Caki2 (cell line): ENCODE data around the gene TATDN3. TPM values are rescaled to one million over a fixed set of nuclear protein-coding genes. Genes with fewer than 3 reads are reported as not detected.
"Not testable (repeated sequence)": the region's sequence is repeated elsewhere in the genome, so short reads cannot be mapped to it uniquely, and the experiment has no call there.

Source experiments
- DNase-seq: peaks from one replicate; pipeline ENCODE4 v3.0.0-alpha.2; 2015; ENCODE audit warnings: low read depth
- in situ Hi-C: cut with HindIII; loops from 2 replicates; pipeline ENCODE4 v1.10.0; 2016; ENCODE audit warnings: low sequenced_read_pairs, low pct_unique_long_range_greater_than_20kb, mixed read lengths
- total RNA-seq: library from RNA; depleted of rRNA; stranded (reverse); fragments of >200 nt; shearing (Covaris generic); gene quantifications from 2 replicates; pipeline ENCODE4 v1.2.3, GENCODE V29; 2014; ENCODE audit warnings: low replicate concordance; rRNA removed

Gene TATDN3
- total RNA-seq, 1 experiment from 2014 or later, result 11.5 TPM

DNA sequence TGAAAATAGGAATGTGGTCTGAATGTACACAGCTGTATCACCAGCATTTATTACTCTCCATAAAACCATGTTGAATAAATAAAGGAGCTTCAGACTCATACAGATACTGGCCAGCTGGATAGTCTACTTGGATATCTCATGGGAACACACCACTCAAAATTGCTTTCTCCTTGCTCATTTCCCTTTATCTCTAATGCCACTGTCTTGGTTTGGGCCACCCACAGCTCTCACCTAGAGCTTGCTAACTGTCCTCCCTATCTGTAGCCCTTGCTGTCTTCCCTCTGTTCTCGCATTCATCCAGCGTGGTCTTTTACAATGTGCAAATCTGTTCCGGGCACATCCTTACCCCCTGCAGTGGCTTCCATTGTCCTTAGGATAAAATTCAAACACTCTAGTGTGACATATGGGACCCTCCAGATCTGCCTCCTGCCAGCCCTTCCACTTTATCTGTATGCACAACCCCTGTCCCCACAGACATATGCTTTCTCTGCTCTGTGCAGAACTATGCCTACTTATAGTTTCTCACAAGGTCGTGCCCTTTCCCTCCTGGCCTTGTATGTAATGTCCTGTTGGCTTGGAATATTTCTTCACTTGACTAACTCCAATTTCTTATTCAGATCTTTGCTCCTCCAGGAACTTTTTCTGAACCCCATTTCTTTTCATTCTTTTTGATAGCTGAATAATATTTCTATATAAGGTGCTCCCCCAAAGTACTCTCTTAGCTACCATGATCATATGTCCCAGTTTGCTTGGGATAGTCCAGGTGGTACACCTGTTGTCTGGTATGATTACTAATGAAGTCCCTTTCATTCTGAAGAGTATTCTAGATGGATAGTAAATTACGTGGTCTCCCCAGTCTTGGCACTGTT, 69.3 kb downstream of the TATDN3 start:
- in situ Hi-C loops, result no loop called here
- DNase-seq, result no peak

DNA sequence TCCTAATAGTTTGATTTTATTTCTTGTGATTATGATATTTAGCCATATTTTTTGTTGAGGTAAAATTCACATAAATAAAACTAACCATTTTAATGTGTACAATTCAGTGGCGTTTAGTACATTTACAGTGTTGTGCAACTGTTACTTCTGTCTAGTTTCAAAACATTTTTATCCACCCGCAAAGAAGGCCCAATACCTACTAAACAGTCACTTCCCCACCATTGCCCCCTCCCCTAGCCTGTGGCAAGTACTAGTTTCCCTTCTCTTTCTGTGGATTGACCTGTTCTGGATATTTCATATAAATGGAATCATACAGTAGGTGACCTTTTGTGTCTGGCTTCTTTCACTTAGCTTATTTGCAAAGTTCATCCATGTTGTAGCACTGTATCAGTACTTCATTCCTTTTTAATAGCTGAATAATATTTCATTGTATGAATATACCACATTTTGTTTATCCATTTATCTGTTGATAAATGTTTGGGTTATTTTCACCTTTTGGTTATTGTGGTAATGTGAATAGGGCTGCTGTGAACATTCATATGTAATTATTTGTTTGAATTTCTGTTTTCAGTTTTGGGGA, 70.5 kb downstream of the TATDN3 start:
- in situ Hi-C loops, result no loop called here

DNA sequence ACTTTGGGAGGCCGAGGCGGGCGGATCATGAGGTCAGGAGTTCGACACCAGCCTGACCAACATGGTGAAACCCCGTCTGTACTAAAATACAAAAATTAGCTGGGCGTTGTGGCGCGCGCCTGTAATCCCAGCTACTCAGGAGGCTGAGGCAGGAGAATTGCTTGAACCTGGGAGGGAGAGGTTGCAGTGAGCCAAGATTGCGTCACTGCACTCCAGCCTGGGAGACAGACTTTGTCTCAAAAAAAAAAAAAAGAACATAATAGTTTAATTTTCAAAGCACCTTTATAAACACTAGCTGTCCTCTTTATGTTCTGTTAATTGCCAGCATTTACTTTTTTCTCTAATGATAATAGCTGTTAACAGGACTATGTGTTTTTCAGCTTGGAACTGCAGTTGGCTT, 71.7 kb downstream of the TATDN3 start:
- in situ Hi-C loops, DNase-seq: not testable (repeated sequence)

More for the DNA sequence above, 70.5 kb downstream of the TATDN3 start:
- no peak for DNase-seq

DNA sequence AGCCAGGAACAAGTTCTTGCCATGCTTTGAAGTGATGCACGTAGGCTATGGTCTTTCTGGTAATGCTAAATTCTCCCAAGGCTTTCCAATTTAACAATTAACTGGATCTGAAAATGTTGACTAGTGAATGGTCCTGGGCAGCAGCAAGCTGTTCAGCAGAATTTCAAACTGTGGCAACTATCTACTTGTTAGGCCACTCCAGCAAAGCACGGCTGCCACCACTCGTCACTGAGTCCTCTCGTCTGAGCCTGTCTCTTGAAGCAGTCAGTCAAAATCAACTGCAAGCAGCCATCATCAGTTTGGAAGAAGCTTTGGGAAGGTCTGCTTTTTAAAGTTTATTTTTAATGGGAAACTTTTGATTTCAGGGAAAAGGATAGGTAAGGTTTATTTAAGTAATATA, 72.5 kb downstream of the TATDN3 start:
- in situ Hi-C loops, result no loop called here
- DNase-seq, result no peak

Other genes with a start within 250 kb of the TATDN3 start
- 30.0 and 39.7 TPM in 2 replicates for gene ATF3, start 183.1 kb upstream of the TATDN3 start, total RNA-seq
- gene BATF3, start 92.1 kb upstream of the TATDN3 start, total RNA-seq, result 1.2 TPM in 1 of 2 replicates, not detected in the other
- gene NSL1, start 117 bp upstream of the TATDN3 start, total RNA-seq, result 54.7 and 65.7 TPM in 2 replicates
- not detected in 2 replicates for gene SPATA45, start 55.8 kb downstream of the TATDN3 start, total RNA-seq
- 10.3 and 20.4 TPM in 2 replicates for gene FLVCR1, start 66.4 kb downstream of the TATDN3 start, total RNA-seq
- 0.17 and 0.74 TPM in 2 replicates for gene VASH2, start 158.6 kb downstream of the TATDN3 start, total RNA-seq
- gene ANGEL2, start 224.0 kb downstream of the TATDN3 start, total RNA-seq, result 28.5 and 38.5 TPM in 2 replicates